Erythroblast (primary cell): ENCODE data around the gene PCNX4.

Source experiments
- GATA1 ChIP-seq: IDR thresholded peaks from 2 replicates; pipeline ENCODE4 v1.6.1; 2011; ENCODE audit warnings: low read depth, mild to moderate bottlenecking, control low read depth, low read length, moderate library complexity
- POLR2A ChIP-seq: IDR thresholded peaks from 2 replicates; pipeline ENCODE4 v1.6.1; 2011; ENCODE audit warnings: mild to moderate bottlenecking, low read length

DNA sequence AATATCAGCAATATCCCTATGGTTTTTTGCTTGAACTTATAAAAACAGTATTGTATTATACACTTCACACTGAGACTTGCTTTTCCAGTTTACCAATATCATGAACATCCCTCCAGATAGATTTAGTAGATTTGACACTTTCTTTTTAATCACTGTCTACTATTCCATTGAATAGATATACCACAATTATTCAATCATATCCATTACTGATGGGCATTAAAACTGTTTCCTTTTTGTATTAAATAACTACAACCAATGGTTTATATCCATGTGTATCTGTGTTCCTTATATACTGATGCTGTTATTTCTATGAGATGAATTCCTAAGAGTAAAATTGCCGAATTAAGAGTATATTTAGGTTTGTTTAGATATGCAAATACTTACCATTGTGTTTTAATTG is 86.4 kb downstream of the PCNX4 start:
- TF ChIP-seq POLR2A (no peak), GATA1 (no peak)
